Ovary (tissue), 9 donors: ENCODE results near the gene MAMLD1. TPM values are rescaled to one million over a fixed set of nuclear protein-coding genes. Genes with fewer than 3 reads are reported as not detected.

ENCODE experiments used
- DNase-seq, 5 donors: peaks; one replicate each; pipeline ENCODE4 v3.0.0-alpha.2; 2019 to 2020
- H3K27ac ChIP-seq, 2 donors: fragments of 200-600 bp; one replicate each; pipeline versions ENCODE4 v1.5.1 to v1.8.0; 2019 to 2022
- H3K27me3 ChIP-seq: fragments of 200-600 bp; one replicate; pipeline ENCODE4 v1.8.0; 2022
- H3K36me3 ChIP-seq: fragments of 200-600 bp; sonication (generic); one replicate; pipeline ENCODE4 v1.5.1; 2019
- H3K4me1 ChIP-seq: one replicate; pipeline ENCODE4 v1.8.1; 2013; ENCODE audit warnings: mild to moderate bottlenecking, moderate library complexity; ENCODE audit not compliant: insufficient read depth
- H3K4me3 ChIP-seq: fragments of 200-600 bp; sonication (generic); one replicate; pipeline ENCODE4 v1.5.1; 2017
- H3K9me3 ChIP-seq, 2 donors: fragments of 200-600 bp in 1 of 2; sonication (generic) in 1 of 2; one replicate each; pipeline versions ENCODE4 v1.5.1 to v1.8.1; 2013 to 2019; ENCODE audit warnings: mild to moderate bottlenecking in 1 of 2, moderate library complexity in 1 of 2
- EP300 ChIP-seq: sonication (generic); formaldehyde crosslinking; IDR thresholded peaks from one replicate; pipeline ENCODE4 v1.6.1; 2017; ENCODE audit warnings: antibody characterized with exemption
- POLR2A ChIP-seq: fragments of 450-650 bp; IDR thresholded peaks from one replicate; pipeline ENCODE4 v1.6.1; 2017; ENCODE audit warnings: antibody characterized with exemption, mild to moderate bottlenecking, moderate library complexity
- WGBS, 3 donors: extraction: QIAGEN DNeasy Blood & Tissue Kit in 1 of 3; methylation state at CpG; one replicate each; pipeline versions ENCODE4 v1.1.5 to v1.1.7; 2013 to 2017; 5-methylcytosine and 5-hydroxymethylcytosine counted together
- intact Hi-C, 4 donors: fragments of 100-400 bp; cut with DNase I; formaldehyde crosslinking; loops; one replicate each; pipeline versions ENCODE4 v1.11.0 to v1.15.1; 2022 to 2023
- polyA plus RNA-seq, 2 donors: library from polyadenylated mRNA; stranded (reverse); fragments of 200-250 nt in 1 of 2; fragments of 350-450 nt in 1 of 2; fragmentation: Illumina TruSeq in 1 of 2; extraction: RNeasy Lipid Tissue Mini Kit (QIAGEN cat#74804) in 1 of 2; gene quantifications; one replicate each; pipeline ENCODE4 v1.2.3, GENCODE V29; 2013 to 2014
- total RNA-seq, 7 donors: library from RNA; depleted of rRNA in 2 of 7; stranded (reverse); fragments of >200 nt in 2 of 7; fragmentation: NEBNext Ultra II Directional in 3 of 7; extraction: Animal tissue kit (Norgen Biotek cat#: 25700) in 3 of 7; gene quantifications; one replicate each; pipeline versions ENCODE4 v1.1.0 to v1.2.4, GENCODE V29; 2016 to 2023
- TF ChIP-seq, protein P1 (sequence below), 3 donors: fragments of 450-650 bp in 2 of 3; fragments of 200-600 bp in 1 of 3; IDR thresholded peaks; one replicate each; pipeline versions ENCODE4 v1.5.1 to v1.8.0; 2016 to 2022; ENCODE audit warnings: antibody characterized with exemption in 3 of 3, mild to moderate bottlenecking in 1 of 3
- donor health status: DM: no; HTN: no; CAD: no; lungs with moderate emphysema.
- donor health status: DM: no; HTN: no; CAD: no.
- donor health status: Bipolar disorder and iron deficiency.
- donor health status: DM: yes; HTN: yes; CAD: no.
- donor health status: DM: no; HTN: no; CAD: no.
- donor health status: DM: yes; HTN: yes; CAD: no.

Gene MAMLD1
- total and polyA plus RNA-seq, 9 donors, result 7.1 to 37.9 (median 20.7) TPM

DNA sequence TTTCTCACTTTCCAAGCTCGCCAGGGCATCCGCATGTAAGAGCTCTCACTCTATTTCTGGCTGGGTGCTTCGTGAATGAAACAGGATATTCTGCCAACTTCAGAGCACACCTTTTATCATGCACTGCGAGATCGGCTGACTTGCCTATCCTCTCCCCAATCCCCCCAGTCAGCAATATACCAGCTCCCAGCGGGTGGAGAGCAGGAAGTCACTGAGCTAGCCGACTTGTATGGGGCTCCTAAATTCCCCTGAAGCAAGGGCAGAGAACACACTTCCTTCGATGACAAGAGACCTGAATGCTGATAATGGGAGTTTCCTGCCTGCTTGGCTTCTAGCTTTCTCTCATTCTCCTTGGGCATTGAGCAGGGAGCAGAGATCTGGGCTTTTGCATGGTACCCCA, 33.8 kb upstream of the MAMLD1 start:
- Histone ChIP-seq H3K9me3 (no peaks in the 10 kb centered on the region), H3K4me3 (no peak overlapping the region), H3K36me3 (no peaks in the 10 kb centered on the region), H3K27ac (no peak overlapping the region), H3K27me3 (no peaks in the 10 kb centered on the region), H3K4me1 (no peaks in the 10 kb centered on the region)
- intact Hi-C loops, result no loop called here
- 64 to 79% (median 66%) methylated on average over 8 of the region's 8 CpGs for WGBS, 3 donors
- DNase-seq, result no peak
- TF ChIP-seq EP300, result no peak
- TF ChIP-seq, protein P1, sequence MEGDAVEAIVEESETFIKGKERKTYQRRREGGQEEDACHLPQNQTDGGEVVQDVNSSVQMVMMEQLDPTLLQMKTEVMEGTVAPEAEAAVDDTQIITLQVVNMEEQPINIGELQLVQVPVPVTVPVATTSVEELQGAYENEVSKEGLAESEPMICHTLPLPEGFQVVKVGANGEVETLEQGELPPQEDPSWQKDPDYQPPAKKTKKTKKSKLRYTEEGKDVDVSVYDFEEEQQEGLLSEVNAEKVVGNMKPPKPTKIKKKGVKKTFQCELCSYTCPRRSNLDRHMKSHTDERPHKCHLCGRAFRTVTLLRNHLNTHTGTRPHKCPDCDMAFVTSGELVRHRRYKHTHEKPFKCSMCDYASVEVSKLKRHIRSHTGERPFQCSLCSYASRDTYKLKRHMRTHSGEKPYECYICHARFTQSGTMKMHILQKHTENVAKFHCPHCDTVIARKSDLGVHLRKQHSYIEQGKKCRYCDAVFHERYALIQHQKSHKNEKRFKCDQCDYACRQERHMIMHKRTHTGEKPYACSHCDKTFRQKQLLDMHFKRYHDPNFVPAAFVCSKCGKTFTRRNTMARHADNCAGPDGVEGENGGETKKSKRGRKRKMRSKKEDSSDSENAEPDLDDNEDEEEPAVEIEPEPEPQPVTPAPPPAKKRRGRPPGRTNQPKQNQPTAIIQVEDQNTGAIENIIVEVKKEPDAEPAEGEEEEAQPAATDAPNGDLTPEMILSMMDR (IDR thresholded peaks at IDR 0.05), result no peak
- no peak for TF ChIP-seq POLR2A

DNA sequence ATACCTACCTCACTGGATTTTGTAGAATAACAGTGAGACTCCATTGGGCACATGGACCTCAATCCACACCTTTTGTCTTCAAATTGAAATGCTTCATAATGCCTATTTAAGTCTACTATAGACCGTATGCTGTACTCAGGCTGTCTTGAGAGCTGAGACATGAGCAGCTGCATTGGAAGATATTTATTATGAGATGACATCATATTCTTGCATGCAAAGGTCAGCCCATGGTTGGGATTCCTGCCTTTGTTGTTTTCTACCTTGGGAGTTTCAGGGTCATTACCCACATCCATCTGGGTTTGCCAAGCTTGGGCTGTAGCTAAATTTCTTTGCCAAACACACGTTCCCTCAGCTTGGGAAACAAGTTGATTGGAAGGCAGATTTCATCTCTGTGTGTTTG, 33.2 kb upstream of the MAMLD1 start:
- TF ChIP-seq POLR2A (no peak), EP300 (no peak)
- TF ChIP-seq, protein P1 (IDR thresholded peaks at IDR 0.05), result no peak
- 54 to 66% (median 66%) methylated on average over 2 of the region's 2 CpGs for WGBS, 3 donors
- intact Hi-C loops, result no loop called here

DNA sequence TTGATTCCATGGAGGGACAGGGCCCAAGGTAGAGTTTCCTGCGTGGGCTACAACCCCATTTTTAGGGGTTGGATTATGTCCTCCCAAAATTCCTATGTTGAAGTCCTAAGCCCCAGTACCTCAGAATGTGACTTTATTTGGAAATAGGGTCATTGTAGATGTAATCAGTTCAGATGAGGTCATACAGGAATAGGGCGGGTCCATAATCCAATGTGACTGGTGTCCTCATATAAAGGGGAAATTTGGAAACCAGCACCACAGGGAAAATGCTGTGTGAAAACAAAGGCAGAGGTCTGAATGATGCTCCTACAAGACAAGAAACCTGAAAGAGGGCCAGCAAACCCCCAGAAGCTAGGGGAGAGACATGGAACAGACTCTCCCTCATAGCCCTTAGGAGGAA, 31.1 kb upstream of the MAMLD1 start:
- Histone ChIP-seq H3K9me3 (no peaks in the 10 kb centered on the region), H3K27me3 (no peaks in the 10 kb centered on the region), H3K4me1 (peaks cover 3% of the 10 kb centered on the region), H3K4me3 (no peak overlapping the region), H3K36me3 (no peaks in the 10 kb centered on the region), H3K27ac (no peak overlapping the region)
- DNase-seq, result no peak
- 85 to 97% (median 86%) methylated on average over 2 of the region's 2 CpGs for WGBS, 3 donors
- TF ChIP-seq, protein P1 (IDR thresholded peaks at IDR 0.05), result no peak
- TF ChIP-seq POLR2A (no peak), EP300 (no peak)
- intact Hi-C loops, result no loop called here

More for the DNA sequence above, 33.2 kb upstream of the MAMLD1 start:
- Histone ChIP-seq H3K27ac (no peak overlapping the region), H3K4me1 (no peaks in the 10 kb centered on the region), H3K4me3 (no peak overlapping the region), H3K27me3 (no peaks in the 10 kb centered on the region), H3K9me3 (no peaks in the 10 kb centered on the region), H3K36me3 (no peaks in the 10 kb centered on the region)
- no peak for DNase-seq

DNA sequence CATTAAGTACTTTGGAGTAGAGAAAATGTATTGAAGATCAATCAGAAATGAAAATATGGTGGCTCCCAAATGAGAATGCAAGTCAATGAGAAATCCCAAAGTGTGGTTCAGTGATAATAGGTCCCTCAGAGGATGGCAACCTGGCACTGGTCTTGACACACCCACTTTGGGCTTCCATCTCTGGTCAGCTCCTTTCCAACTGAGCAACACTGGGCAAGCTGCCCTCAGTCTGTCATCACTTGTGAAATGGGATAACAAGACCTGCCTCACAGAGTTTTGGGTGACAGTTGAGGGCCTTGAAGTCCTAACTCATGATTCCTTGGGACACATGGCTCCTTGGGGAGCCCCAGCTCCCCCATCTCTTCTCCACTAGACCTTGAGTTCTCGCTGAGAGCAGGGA, 29.0 kb upstream of the MAMLD1 start:
- no peak for DNase-seq
- Histone ChIP-seq H3K36me3 (no peaks in the 10 kb centered on the region), H3K9me3 (no peaks in the 10 kb centered on the region), H3K4me3 (no peak overlapping the region), H3K27ac (no peak overlapping the region), H3K27me3 (no peaks in the 10 kb centered on the region), H3K4me1 (peaks cover 3% of the 10 kb centered on the region)
- 73 to 100% (median 74%) methylated on average over 1 of the region's 1 CpG for WGBS, 3 donors
- intact Hi-C loops, result no loop called here
- TF ChIP-seq POLR2A, result no peak
- no peak for TF ChIP-seq EP300

DNA sequence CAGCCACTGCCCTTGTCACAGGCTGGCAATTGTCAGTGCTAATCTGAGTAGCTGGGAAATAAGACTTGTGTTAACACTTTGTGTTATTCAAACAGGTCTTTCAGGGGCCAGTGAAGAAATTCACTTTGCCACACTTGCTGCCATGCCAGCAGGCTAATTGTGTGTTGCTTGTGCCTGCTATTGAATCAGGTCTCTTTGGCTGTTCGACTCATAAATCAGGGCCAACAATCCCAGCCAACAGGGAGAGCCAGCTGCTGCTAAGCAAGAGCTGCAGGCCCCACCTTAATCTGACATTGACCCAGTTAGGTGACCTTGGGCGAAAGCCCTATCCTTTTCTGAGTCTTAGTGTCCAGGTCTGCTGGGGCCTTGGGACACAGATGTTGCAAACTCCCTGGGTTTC, 28.1 kb upstream of the MAMLD1 start:
- no peak for TF ChIP-seq EP300
- TF ChIP-seq POLR2A, result no peak
- TF ChIP-seq, protein P1 (IDR thresholded peaks at IDR 0.05), result no peak
- Histone ChIP-seq H3K4me3 (no peak overlapping the region), H3K9me3 (no peaks in the 10 kb centered on the region), H3K36me3 (no peaks in the 10 kb centered on the region), H3K4me1 (peaks cover 3% of the 10 kb centered on the region), H3K27me3 (no peaks in the 10 kb centered on the region), H3K27ac (no peak overlapping the region)
- DNase-seq, result no peak
- 30 to 57% (median 46%) methylated on average over 2 of the region's 2 CpGs for whole genome bisulfite sequencing, 3 donors
- intact Hi-C loops, result no loop called here
